GM19238 (cell line): ENCODE results near the gene FOXO6.
"Not testable (repeated sequence)": the region's sequence is repeated elsewhere in the genome, so short reads cannot be mapped to it uniquely, and the experiment has no call there.

Experiments
- DNase-seq: peaks from one replicate; pipeline ENCODE4 v3.0.0; 2011; ENCODE audit warnings: low spot score; ENCODE audit not compliant: insufficient read length

The FOXO6 gene

DNA sequence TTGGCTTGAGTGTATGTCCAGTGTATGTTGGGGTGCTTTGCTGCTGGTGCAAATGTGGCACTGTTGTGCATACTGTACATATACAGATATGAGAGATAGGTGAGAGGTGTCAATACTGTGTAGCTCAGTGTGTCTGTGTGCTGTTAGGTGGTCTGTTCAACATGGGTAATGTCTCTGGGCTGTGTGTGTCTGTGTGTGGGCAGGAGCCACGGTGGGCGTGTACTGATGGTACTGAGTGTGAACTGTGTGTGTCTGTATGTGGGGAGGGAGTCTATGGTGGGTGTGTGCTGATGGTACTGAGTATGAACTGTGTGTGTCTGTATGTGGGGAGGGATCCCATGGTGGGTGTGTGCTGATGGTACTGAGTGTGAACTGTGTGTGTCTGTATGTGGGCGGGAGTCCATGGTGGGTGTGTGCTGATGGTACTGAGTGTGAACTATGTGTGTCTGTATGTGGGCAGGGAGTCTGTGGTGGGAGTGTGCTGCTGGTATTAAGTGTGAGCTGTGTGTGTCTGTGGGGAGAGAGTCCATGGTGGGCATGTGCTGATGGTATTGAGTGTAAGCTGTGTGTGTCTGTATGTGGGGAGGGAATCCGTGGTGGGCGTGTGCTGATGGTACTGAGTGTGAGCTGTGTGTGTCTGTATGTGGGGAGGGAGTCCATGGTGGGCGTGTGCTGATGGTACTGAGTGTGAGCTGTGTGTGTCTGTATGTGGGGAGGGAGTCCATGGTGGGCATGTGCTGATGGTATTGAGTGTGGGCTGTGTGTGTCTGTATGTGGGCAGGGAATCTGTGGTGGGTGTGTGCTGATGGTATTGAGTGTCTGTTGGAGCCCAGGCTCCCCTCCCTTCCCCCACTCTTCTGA is 32.2 kb upstream of the FOXO6 start:
- no peak for DNase-seq

DNA sequence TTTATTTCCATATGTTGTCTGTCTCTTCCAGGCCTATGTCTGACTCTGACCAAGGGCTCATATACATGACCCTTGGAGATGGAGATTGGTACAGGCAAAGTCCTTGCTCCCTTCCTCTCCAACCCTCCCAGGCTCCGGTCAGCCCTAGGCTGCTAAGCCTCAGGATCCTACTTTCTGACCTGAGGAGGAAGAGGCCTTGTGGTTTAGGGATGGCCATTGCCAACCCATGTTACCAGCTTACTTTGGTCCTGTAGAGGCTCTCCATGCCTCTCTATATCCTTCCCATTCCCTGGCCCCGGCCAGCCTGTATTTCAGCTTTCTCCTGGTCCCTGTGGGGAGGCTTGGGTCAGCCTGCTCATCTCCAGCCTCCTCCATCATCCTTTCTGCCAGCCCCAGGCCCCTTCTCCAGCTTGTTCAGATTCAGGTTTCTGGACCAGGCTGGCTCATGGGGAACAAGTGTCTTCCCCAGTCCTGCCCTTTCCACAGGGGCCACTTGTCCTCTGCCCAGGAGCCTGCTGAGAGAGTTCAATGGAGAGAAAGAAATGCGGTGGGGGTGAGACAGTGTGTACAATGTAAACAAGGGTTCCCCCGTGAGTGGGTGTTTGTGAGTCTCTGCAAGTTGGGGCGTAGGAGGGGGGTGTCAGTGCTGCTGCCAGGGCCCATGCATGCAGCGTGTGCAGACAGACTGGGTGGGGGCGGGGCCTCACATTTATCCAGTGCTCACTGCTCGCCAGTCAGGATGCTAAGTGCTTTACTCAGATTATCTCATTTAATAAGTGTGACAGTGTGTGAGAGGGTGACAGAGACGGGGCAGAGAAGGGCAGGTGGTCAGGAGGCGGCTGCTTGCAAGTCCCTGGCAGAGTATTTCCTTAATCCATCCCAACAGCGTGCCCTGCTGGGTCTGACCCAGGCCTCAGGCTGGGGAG is 31.3 kb upstream of the FOXO6 start:
- DNase-seq = no peak

DNA sequence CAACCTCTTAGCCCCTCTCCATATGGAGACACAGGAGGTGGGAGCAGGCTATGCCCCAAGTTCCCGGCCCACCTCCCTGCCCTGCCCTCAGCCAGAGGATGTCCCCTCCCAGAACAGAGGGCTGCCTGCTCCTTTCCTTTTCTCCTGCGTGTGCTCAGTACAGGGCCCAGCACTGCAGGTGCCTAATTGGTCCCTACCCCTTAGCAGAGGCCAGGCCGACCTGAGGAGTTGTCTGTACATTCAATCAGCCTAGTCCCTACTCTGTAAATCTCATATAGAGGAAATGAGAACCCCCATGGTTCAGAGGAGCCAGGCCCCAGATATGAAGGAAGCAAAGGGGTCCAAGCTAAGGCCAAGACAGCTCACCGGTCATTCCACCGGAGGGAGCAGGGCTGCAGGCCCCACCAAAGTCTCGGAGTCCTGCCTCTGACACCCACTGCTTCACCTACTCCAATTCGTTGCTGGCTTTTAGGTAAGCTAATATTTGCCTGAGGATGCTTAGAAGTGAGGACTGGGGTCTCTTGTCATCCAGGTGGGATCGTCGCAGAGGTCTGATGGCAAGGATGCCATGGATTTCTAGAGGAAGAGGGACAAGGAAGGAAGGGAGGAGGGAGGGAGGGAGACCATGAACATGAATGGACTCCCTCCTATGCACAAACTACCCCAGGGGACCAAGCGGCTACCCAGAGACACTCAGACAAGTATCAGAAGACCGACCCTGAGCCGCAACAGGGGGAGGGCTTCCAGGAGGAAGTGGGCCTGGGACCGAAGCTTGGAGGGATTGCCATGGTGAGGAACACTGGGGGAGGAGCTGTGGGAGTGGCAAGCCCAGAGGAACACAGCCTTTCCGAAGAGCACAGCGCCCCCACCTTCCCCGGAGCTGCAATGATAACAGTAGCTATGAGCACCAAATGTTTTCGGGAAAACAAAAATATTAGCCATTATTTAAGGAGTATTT is 30.4 kb upstream of the FOXO6 start:
- DNase-seq = no peak

DNA sequence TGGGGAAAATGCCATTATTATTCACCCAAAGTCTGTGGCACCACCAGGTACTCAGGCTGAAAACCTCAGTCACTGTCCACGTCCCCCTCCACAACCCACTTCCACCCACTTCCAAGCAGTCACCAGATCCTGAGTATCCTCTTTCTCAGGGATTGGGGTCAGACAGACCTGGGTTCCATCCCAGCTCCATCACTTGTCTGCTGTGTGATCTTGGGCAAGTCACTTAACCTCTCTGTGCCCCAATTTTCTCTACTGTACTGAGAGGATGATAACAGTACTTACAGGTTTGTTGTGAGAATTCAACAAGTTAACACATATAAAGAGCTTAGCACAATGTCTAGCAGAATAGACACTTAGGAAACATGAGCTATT is 29.7 kb upstream of the FOXO6 start:
- DNase-seq = no peak

DNA sequence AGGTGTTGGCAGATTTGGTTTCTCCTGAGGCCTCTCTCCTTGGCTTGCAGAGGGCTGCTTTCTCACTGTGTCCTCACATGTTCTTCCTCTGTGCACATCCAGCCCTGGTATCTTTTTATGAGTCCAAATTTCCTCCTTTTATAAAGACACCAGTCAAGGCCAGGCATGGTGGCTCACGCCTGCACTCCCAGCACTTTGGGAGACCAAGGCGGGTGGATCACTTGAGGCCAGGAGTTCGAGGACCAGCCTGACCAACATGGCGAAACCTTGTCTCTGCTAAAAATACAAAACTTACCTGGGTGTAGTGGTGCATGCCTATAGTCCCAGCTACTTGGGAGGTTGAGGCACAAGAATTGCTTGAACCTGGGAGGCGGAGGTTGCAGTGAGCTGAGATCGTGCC is 29.1 kb upstream of the FOXO6 start:
- not testable (repeated sequence) for DNase-seq

DNA sequence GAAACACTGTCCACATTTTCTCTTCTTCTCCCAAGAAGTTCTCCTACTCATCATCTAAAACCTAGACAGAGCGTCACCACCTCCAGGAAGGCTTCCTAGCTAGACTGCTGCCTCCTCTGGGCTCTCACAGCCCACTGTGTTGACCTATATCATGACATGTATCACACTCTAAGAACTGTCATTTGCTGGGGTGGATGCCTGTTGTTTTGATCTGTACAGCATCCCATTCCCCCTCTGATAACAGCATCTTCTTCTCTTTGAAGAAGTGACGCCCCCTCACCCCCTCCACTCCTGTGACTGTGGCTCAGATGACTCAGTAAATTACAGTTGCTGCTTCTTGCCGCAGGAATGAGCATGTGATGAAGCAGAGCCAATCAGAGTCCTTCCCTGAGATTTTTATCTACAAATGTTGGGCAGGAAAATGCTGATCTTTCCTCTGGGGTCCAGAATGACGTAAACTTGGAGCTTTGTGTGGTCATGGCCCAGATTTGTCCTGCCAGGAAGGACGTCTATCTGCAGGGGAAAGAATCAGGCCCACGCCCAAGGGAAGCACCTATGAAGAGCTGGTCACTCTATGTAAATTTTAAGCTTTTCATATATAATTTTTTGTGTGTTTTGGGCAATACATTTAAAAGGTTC is 28.0 kb upstream of the FOXO6 start:
- no peak for DNase-seq

DNA sequence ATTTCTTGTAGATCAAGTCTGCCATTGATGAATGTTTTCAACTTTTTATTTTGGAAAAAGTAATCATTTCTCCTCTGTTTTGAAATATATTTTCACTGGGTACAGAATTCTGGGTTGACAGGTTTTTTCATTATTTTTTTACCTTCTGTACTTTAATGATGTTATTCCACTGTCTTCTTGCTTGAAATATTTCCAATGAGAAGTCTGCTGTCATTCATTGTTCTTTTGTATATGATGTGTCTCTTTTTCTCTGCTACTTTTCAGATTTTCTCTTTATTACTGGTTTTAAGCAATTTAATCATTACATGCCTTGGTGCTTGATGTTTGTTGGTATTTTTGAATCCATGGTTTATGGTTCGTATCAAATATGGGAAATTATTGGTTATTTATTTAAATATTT is 22.4 kb upstream of the FOXO6 start:
- no peak for DNase-seq

DNA sequence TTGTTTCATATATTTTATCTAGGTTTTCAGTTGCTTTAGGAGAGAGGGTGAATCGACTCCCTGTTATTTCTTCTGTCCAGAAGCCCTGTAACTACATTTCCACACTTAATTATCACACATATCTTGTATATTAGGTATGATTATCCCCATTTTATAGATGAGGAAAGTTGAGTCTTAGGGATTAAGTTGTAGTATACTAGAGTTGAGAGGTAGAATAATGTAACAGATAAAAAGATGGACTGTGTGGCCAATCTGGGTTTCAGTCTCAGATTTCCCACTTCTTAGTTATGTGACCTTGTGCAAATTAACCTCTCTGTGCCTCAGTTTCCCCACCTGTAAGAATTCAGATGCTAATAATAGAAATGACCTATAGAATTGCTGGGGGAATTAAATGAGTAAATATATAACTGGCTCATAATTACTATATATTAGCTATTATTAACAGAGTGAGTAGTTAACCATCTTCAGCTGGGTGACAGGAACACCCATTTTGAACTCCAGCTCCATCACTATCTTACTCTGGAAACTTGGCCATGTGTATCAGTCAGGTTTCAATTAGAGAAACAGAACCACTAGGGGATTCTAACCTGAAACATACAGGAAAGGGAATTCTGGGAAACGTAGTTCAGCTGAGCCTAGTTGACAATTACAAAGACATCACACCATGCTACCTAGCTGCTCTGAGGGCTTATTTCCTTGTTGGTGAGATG is 20.4 kb upstream of the FOXO6 start:
- no peak for DNase-seq

DNA sequence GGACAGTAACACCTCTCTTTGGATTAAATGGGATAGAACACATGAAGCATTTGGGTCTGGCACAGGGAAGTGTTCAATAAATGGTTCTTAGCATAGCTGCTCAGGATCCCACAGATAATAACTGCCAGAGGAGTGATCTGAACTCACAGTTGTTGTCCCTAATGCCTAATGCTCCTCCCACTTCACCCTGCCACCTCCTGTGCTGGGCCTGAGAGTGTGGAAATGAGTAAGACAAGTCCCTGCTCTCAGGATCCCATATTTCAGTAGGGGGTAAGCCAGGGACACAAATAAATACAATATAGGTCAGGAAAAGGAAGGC is 19.9 kb upstream of the FOXO6 start:
- no peak for DNase-seq

DNA sequence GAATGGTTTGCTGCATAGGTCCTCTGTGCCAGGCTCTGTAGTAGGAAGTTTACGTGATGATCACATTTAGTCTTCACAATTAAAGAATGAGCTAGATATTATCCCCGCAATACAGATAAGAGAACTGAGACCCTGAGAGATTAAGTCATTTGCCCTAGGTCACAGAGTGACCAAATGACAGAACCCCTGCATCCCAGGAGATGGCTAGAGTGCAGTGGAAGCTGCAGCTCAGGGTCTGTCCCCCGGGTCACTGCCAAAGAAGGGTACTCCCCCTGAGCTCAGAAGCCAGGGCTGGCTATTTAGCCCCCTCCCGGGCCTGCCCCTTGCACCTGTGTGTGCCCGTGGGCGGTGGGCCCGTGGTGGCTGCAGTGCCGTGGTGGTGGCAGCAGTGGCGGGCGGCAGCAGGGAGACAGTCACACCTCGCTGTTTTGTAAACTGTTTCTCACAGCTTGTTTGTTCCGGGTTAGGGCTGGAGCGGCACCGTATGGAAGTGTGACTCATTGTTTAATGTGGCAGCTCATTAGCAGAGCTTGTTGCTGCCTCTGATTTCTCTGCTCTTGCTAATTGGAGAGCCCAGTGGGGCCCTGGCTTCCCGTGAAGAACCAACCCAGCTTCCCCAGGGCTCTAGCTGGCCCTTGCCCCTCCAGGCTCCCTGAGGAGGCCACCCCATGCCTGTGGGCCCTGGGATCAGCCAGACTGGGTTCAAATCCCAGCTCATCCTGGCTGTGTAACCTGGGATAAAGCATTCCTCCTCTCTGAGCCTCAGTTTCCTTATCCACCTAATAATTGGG is 19.3 kb upstream of the FOXO6 start:
- DNase-seq = no peak

DNA sequence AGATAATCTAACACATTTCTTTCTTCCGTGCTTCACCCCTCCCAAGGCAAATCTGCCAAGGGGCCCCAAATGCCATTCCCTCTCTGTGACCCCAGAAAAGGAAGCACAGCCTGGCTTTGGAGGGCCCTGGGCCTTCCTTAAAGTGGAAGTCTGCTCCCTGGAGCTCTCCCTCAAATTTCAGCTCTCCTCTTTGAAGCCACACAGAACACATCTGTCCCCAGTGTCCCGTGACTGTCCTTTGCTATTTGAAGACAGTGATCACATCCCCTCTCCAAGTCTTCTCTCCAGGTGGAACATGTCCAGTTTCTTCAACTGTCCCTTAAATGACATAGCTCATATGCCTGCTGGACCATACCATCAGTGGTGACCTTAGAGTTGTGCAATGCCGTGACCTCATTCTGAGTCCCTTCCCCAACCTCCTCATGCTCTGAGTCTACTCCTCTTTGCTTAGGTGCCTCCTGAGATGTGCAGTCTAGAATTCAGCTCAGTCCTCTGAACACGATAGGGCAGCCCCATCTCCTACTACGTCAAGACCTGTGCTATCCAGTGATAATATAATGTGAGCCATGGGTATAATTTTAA is 18.4 kb upstream of the FOXO6 start:
- DNase-seq = no peak

DNA sequence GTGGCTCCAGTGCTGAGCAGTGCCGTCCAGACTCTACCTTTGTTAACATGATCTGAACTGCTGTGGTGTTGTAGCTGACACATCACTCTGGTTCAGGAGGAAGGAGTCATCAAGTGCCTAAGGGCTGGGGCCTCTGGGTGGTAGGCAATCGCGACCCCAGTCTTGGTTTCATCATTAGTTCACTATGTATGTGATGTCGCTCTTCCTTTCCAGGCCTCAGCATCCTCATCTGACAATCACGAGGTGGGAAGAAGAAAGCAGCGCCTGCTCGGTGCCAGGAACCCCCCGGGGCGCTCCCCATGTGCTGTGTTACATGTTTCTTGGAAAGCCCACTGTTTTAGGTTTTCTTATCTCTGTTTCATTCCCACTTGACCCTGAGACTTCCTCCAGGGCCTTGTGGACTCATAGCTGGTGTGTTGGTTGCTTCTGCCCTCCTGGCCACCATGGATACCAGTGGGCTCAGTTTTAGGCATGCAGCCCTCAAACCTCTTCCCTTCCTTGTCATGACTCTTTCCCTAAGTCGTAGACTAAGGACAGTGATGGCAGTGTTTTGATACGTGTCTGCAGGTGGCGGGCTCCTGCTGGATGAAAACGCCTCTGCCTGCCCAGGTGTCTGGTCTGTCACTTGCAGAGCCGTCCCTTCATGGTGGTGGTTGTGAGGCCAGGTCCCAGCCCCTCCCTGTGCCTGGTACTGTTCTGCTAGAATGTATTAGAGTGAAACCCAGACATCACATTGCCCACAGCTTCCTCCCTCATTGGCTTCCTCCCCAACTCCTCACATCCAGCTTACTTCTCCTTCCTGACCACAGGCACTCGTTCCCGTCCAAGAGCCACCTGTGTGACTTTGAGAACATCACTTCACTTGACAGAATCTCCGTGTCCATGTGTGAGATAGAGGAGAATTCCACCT is 17.2 kb upstream of the FOXO6 start:
- DNase-seq = no peak

DNA sequence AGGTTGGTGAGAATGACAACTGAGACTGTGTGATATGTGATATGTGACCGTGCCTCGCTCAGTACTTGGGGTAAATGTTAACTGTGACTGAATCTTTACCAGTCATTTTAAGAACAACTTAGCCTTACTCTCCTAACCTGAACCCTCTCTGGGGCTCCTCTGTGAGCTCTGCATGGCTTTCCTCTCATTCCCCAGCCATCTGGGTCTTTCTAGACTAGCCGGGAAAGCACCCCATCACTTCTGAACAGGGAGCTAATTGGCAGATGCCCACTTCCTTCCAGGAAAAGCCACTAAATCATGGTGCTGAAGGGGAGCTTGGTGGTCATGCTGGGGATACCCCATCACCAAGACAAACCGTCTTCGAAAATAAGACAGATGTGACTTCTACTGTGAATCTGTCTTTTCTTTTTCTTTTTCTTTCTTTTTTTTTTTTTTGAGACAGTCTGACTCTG is 16.5 kb upstream of the FOXO6 start:
- DNase-seq = no peak

DNA sequence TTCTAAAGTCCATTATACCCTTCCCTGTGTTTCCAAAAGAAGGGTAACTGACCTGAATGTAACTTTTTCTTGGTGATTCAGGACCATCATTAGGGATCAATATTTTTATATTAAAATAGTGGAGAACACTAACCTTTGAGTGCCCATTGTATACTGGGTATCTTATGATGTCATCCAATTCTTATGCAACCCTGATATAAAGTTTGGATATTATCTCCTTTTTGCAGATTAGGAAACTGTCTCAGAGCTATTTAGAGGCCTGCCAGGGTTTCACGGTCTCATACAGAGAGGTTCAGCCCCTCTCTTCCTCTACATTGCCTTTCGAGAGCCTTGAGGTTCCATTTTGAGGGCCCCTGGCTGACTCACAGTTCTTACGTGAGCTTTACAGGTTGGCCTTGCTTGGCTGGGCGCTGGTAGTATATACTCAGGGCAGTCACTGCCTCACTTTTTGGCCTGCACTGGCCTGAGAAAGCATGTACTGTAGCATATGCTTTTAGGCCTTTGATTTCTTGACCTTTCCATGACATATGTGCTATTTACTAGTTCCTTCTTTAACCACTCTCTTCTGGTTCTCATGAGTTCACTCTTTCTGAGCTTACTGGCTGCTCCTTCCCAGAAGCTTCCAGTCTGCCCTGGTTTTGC is 15.7 kb upstream of the FOXO6 start:
- no peak for DNase-seq

DNA sequence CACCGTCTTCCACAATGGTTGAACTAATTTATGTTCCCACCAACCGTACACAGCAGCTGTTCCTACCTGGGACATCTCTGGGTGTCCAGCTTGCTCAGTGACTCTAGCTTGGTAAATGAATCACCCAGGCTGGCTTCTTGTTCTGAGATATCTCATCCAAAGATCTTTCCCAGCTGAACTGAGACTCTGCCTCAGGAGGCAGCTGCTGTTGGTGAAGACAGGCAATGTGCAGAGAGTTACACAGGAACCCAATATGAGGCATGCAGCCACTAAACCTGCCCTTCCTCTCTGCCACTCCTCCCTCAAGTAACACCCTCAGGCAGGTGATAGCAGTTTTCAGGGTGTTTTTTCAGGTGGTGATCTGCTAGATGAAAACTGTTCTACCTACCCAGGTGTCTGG is 14.0 kb upstream of the FOXO6 start:
- DNase-seq = no peak

DNA sequence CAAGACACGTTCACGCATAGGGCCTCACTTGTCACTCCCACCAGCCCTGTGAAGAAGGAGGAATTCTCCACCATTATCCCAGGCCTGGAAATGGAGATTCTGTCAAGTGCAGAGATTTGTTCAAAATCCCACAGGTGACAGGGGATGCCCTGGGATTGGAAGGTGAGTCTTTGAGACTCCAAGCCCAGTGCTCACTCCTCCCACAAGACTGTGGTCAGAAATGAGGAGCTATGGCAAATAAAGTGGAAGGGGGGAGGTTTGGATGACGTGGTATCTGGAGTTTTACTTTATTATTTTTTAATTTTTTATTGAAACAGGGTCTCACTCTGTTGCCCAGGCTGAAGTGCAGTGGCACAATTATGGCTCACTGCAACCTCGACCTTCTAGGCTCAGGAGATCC is 12.8 kb upstream of the FOXO6 start:
- no peak for DNase-seq

DNA sequence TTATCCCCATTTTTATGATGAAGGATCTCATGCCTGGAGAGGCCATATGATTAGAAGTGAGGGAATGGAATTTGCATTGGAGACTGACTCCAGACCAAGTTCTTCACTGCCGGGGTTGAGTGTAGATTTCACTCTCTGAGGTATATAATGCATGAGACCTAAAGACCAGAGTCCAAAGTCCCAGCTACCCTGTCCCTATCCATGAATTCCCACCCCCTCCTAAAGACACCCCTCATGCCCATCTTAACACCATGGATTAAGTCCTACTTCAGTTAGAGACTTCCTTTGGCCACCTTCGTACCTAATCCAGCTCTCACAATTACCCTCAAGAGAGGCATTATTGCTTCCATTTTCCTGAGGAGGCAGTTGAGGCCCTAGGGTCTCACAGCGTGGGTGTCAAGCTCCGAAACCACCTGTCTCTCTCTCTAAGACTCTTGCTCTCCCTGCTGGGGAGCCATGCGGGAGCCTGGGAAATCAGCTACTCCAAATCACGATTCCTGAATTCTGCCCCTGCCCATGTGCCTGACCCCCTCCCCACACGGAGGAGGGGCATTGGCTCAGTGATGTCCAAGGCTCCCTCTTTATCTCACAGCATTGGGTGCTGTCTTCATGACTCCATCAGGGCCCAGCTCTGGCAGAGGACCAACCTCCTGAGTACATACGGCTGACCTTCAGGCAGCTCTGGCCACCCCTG is 11.7 kb upstream of the FOXO6 start:
- DNase-seq = no peak
